Glutamatergic neuron (in vitro differentiated cells): Measurements from ENCODE around the gene KCNN3. TPM values are rescaled to one million over a fixed set of nuclear protein-coding genes. Genes with fewer than 3 reads are reported as not detected.

Experiments used
- DNase-seq: peaks from one replicate; pipeline ENCODE4 v3.0.0; 2022
- H3K27ac Mint-ChIP-seq: one replicate; pipeline ENCODE4 v1.8.0; 2020; ENCODE audit warnings: mild to moderate bottlenecking, mixed read lengths, inconsistent platforms; ENCODE audit not compliant: unreplicated experiment
- H3K27me3 Mint-ChIP-seq: one replicate; pipeline ENCODE4 v1.8.0; 2020; ENCODE audit warnings: mild to moderate bottlenecking, moderate library complexity, mixed read lengths, inconsistent platforms; ENCODE audit not compliant: unreplicated experiment
- H3K36me3 Mint-ChIP-seq: one replicate; pipeline ENCODE4 v1.8.0; 2020; ENCODE audit warnings: mild to moderate bottlenecking, mixed read lengths, inconsistent platforms; ENCODE audit not compliant: unreplicated experiment
- H3K4me1 Mint-ChIP-seq: one replicate; pipeline ENCODE4 v1.8.0; 2020; ENCODE audit warnings: mild to moderate bottlenecking, low read depth, mixed read lengths, inconsistent platforms; ENCODE audit not compliant: unreplicated experiment
- H3K4me3 Mint-ChIP-seq: one replicate; pipeline ENCODE4 v1.8.0; 2020; ENCODE audit warnings: mild to moderate bottlenecking, mixed read lengths, inconsistent platforms; ENCODE audit not compliant: unreplicated experiment
- H3K9me3 Mint-ChIP-seq: one replicate; pipeline ENCODE4 v1.8.0; 2020; ENCODE audit warnings: mild to moderate bottlenecking, moderate library complexity, mixed read lengths, inconsistent platforms; ENCODE audit not compliant: unreplicated experiment
- total RNA-seq: library from RNA; stranded (reverse); fragmentation: NEBNext Ultra II Directional; extraction: Animal tissue kit (Norgen Biotek cat#: 25700); gene quantifications from one replicate; pipeline ENCODE4 v1.2.1, GENCODE V29; 2021; ENCODE audit not compliant: unreplicated experiment
- TF ChIP-seq, protein P1 (sequence below): fragments of 200-600 bp; sonication (generic); IDR thresholded peaks from one replicate; pipeline ENCODE4 v1.5.0; 2021; ENCODE audit not compliant: partially characterized antibody, unreplicated experiment

The KCNN3 gene
- total RNA-seq, 1 donor from 2014 or later = 3.8 TPM

DNA sequence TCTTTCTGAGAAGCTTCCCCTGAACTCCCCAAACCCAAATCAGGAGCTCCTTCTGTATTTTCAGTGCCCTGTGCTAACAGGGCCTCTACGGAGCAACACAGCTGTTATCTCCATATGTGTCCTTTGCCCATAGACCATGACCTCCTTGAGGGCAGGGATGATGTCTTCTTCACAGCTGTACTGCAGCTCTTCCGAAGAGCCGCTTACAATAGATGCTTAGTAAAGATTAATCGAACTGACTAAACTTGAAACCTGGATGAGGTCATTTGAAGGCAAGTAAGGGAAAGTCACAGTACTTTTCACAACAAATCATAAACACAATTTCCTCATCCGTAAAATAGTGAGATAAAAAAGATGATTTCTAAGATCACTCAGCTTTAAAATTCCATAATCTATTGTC is 4.4 kb upstream of the KCNN3 start:
- Mint-ChIP-seq H3K36me3 (no peaks in the 10 kb centered on the region), H3K9me3 (peaks cover 10% of the 10 kb centered on the region), H3K27ac (no peak overlapping the region), H3K27me3 (peaks cover 3% of the 10 kb centered on the region), H3K4me1 (peaks cover 14% of the 10 kb centered on the region), H3K4me3 (no peak overlapping the region)
- TF ChIP-seq, protein P1, sequence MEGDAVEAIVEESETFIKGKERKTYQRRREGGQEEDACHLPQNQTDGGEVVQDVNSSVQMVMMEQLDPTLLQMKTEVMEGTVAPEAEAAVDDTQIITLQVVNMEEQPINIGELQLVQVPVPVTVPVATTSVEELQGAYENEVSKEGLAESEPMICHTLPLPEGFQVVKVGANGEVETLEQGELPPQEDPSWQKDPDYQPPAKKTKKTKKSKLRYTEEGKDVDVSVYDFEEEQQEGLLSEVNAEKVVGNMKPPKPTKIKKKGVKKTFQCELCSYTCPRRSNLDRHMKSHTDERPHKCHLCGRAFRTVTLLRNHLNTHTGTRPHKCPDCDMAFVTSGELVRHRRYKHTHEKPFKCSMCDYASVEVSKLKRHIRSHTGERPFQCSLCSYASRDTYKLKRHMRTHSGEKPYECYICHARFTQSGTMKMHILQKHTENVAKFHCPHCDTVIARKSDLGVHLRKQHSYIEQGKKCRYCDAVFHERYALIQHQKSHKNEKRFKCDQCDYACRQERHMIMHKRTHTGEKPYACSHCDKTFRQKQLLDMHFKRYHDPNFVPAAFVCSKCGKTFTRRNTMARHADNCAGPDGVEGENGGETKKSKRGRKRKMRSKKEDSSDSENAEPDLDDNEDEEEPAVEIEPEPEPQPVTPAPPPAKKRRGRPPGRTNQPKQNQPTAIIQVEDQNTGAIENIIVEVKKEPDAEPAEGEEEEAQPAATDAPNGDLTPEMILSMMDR = no peak
- DNase-seq = no peak

GRCh38 chr1:154873321-154873950 is 3.4 kb upstream of the KCNN3 start:
- TF ChIP-seq, protein P1 = no peak
- peaks cover 10% of the 10 kb centered on the region for H3K9me3 Mint-ChIP-seq
- H3K27me3 Mint-ChIP-seq = peaks cover 8% of the 10 kb centered on the region
- peaks cover 25% of the 10 kb centered on the region for H3K4me1 Mint-ChIP-seq
- DNase-seq = no peak
- H3K27ac Mint-ChIP-seq = no peak overlapping the region
- no peaks in the 10 kb centered on the region for H3K36me3 Mint-ChIP-seq
- no peak overlapping the region for H3K4me3 Mint-ChIP-seq

DNA sequence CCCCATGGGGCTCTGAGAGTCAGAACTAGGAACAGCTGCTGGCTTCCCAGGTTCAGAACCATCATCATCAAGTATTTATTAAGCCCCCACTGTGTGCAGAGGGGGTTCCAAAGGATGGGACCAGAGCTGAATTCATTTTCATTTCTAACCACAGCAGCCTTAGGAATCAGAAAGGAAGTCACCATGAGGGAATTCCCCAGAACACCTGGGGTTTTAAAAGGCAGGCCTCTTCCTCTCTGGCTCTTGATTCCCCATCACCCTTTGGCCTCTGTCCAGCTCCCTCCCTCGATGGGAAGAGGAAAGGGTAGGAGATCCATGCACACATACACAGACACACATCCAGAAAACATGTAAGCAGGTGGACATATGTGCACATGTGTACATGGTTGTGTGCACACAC is 1.3 kb upstream of the KCNN3 start:
- H3K4me3 Mint-ChIP-seq = no peak overlapping the region
- H3K27me3 Mint-ChIP-seq = peaks cover 11% of the 10 kb centered on the region
- TF ChIP-seq, protein P1 = no peak
- peaks cover 32% of the 10 kb centered on the region for H3K4me1 Mint-ChIP-seq
- no peak for DNase-seq
- peaks cover 10% of the 10 kb centered on the region for H3K9me3 Mint-ChIP-seq
- H3K27ac Mint-ChIP-seq = peak overlapping the region; percentile 24
- H3K36me3 Mint-ChIP-seq = no peaks in the 10 kb centered on the region

DNA sequence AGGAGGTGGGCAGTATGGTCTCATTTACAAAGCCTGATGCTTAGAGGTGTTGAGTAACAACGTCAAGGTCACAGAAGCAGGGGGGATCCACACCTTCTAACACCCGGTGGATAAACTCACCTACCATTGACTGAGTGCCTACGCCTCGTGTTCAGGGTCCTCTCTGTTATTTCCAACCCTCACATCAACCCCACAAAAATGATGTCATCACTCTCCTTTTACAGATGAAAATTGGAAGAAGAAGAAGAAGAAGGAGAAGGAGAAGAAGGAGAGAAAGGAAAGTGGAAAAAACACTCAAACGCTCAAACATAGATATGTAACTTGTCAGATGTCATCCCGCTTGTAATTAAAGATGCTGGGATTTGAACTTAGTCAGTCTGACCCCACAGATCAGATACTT is 653 bp upstream of the KCNN3 start:
- Mint-ChIP-seq H3K27ac (peak overlapping the region; percentile 70), H3K4me3 (peak overlapping the region; percentile 33), H3K4me1 (peaks cover 38% of the 10 kb centered on the region), H3K27me3 (peaks cover 11% of the 10 kb centered on the region), H3K9me3 (peaks cover 10% of the 10 kb centered on the region), H3K36me3 (no peaks in the 10 kb centered on the region)
- no peak for DNase-seq
- TF ChIP-seq, protein P1 = no peak

GRCh38 chr1:154869351-154870114 is 548 bp downstream of the KCNN3 start:
- peak; percentile 37 for DNase-seq
- Mint-ChIP-seq H3K36me3 (no peaks in the 10 kb centered on the region), H3K4me1 (peaks cover 42% of the 10 kb centered on the region), H3K9me3 (peaks cover 10% of the 10 kb centered on the region), H3K27me3 (peaks cover 11% of the 10 kb centered on the region), H3K4me3 (peak overlapping the region; percentile 84), H3K27ac (peak overlapping the region; percentile 90)
- TF ChIP-seq, protein P1 = no peak
